OCI-LY7 (cell line): ENCODE data around the gene PCNT. TPM values are rescaled to one million over a fixed set of nuclear protein-coding genes. Genes with fewer than 3 reads are reported as not detected.

ENCODE experiments used
- BruUV-seq: library from RNA; stranded (reverse); fragments of 400-500 nt; replicated peaks from 2 replicates; lab custom pipeline; 2021; lab: Mats Ljungman, UMichigan
- CTCF ChIA-PET: fragments of 300-600 bp; sonication (Branson Sonifier 250); formaldehyde crosslinking; loops from one replicate; lab custom pipeline; 2022; ENCODE audit warnings: antibody characterized with exemption; ENCODE audit not compliant: unreplicated experiment; lab: Charles Lee
- POLR2A ChIA-PET: fragments of 300-600 bp; sonication (Branson Sonifier 250); formaldehyde crosslinking; loops from one replicate; lab custom pipeline; 2022; ENCODE audit warnings: antibody characterized with exemption; lab: Charles Lee
- DNase-seq: peaks from one replicate; pipeline ENCODE4 v3.0.0-alpha.2; 2015; ENCODE audit warnings: low spot score
- H2AFZ ChIP-seq: fragments of 200-600 bp; sonication (generic), shearing (Covaris generic); 2 replicates; pipeline ENCODE4 v1.6.1; 2014; ENCODE audit warnings: mild to moderate bottlenecking, antibody characterized with exemption, low read length, moderate library complexity
- H3K27ac ChIP-seq: fragments of 200-600 bp; sonication (generic); 2 replicates; pipeline ENCODE4 v1.5.1; 2014; ENCODE audit warnings: mixed run types, low read depth, mild to moderate bottlenecking, moderate library complexity, low read length, inconsistent platforms; ENCODE audit not compliant: poor library complexity, severe bottlenecking
- H3K36me3 ChIP-seq: fragments of 200-600 bp; sonication (generic); 2 replicates; pipeline ENCODE4 v1.6.1; 2014; ENCODE audit warnings: mild to moderate bottlenecking, antibody characterized with exemption, low read length, moderate library complexity, mixed read lengths; ENCODE audit not compliant: insufficient read depth
- H3K4me1 ChIP-seq: fragments of 200-600 bp; sonication (generic); 2 replicates; pipeline ENCODE4 v1.5.1; 2014; ENCODE audit warnings: mild to moderate bottlenecking, low read length; ENCODE audit not compliant: insufficient read depth, poor library complexity, severe bottlenecking
- H3K4me2 ChIP-seq: fragments of 200-600 bp; sonication (generic); 2 replicates; pipeline ENCODE4 v1.6.1; 2014; ENCODE audit warnings: mild to moderate bottlenecking, low read length
- H3K4me3 ChIP-seq: fragments of 200-600 bp; sonication (generic); 2 replicates; pipeline ENCODE4 v1.5.1; 2014; ENCODE audit warnings: mild to moderate bottlenecking, low read depth, low read length; ENCODE audit not compliant: poor library complexity, severe bottlenecking
- H3K79me2 ChIP-seq: fragments of 200-600 bp; sonication (generic); 2 replicates; pipeline ENCODE4 v1.6.1; 2016; ENCODE audit warnings: low read depth, mild to moderate bottlenecking, low read length, moderate library complexity, mixed read lengths; ENCODE audit not compliant: insufficient read depth
- H3K9me2 ChIP-seq: fragments of 200-600 bp; sonication (generic); 2 replicates; pipeline ENCODE4 v1.6.1; 2016; ENCODE audit warnings: mild to moderate bottlenecking, low read length, mixed read lengths; ENCODE audit not compliant: insufficient read depth
- H3K9me3 ChIP-seq: fragments of 200-600 bp; sonication (generic); 2 replicates; pipeline ENCODE4 v1.6.1; 2014; ENCODE audit warnings: mild to moderate bottlenecking, mixed run types, low read length, mixed read lengths
- H4K20me1 ChIP-seq: fragments of 200-600 bp; sonication (generic); 2 replicates; pipeline ENCODE4 v1.6.1; 2014; ENCODE audit warnings: mild to moderate bottlenecking, antibody characterized with exemption, low read length, moderate library complexity, mixed read lengths; ENCODE audit not compliant: insufficient read depth
- CTCF ChIP-seq: fragments of 200-600 bp; sonication (generic); conservative IDR thresholded peaks from 2 replicates; pipeline ENCODE4 v1.5.1; 2014; ENCODE audit warnings: mild to moderate bottlenecking, antibody characterized with exemption, low read length, moderate library complexity, mixed read lengths
- EZH2phosphoT487 ChIP-seq: fragments of 200-600 bp; sonication (generic); IDR thresholded peaks from 2 replicates; pipeline ENCODE4 v1.6.1; 2018; ENCODE audit warnings: low read depth, borderline replicate concordance, mild to moderate bottlenecking, mixed run types, antibody characterized with exemption, low read length, moderate library complexity, mixed read lengths
- intact Hi-C: fragments of 100-400 bp; cut with micrococcal nuclease; formaldehyde crosslinking; loops from one replicate; pipeline ENCODE4 v1.10.0; 2022; ENCODE audit not compliant: unreplicated experiment
- total RNA-seq, 2 experiments: library from RNA; depleted of rRNA in 1 of 2; stranded (reverse); fragments of >200 nt in 1 of 2; shearing (Covaris generic) in 1 of 2; gene quantifications; 2 replicates each; pipeline ENCODE4 v1.2.3, GENCODE V29; 2014 to 2022

The PCNT gene
- total RNA-seq, 2 experiments from 2014 or later = 48.4 to 84.1 TPM

- peaks cover 58% of the 10 kb centered on the region for H3K36me3 ChIP-seq
- no peak overlapping the region for H2AFZ ChIP-seq
- H3K27ac ChIP-seq = no peak overlapping the region
- DNase-seq = no peak
- no peak overlapping the region for H3K4me3 ChIP-seq
- BruUV-seq = no TSS peak
- ChIA-PET CTCF (no interaction called here), POLR2A (no interaction called here)
- H3K9me3 ChIP-seq = no peaks in the 10 kb centered on the region
- H3K4me1 ChIP-seq = peaks cover 19% of the 10 kb centered on the region
- H3K4me2 ChIP-seq = peak overlapping the region; percentile 79; the same call in 1 of the 2 replicates
- peaks cover 40% of the 10 kb centered on the region for H3K79me2 ChIP-seq
- no peaks in the 10 kb centered on the region for H3K9me2 ChIP-seq
- intact Hi-C loops = loop anchor here (5.0 kb wide), 1 partner anchor 102 kb away; no protein-coding TSS in a partner anchor
- H4K20me1 ChIP-seq = peaks cover 17% of the 10 kb centered on the region; the same call in 1 of the 2 replicates
- TF ChIP-seq EZH2phosphoT487 = no peak
- TF ChIP-seq CTCF = no peak
Observed at GRCh38 chr21:46455575-46456385, 131.8 kb downstream of the PCNT start.

- Histone ChIP-seq H3K36me3 (peaks cover 49% of the 10 kb centered on the region), H3K9me2 (no peaks in the 10 kb centered on the region), H3K79me2 (peaks cover 40% of the 10 kb centered on the region), H3K9me3 (no peaks in the 10 kb centered on the region), H3K27ac (no peak overlapping the region), H3K4me2 (peak overlapping the region; percentile 79), H3K4me3 (peak overlapping the region; percentile 89), H4K20me1 (peaks cover 17% of the 10 kb centered on the region; the same call in 1 of the 2 replicates), H2AFZ (no peak overlapping the region), H3K4me1 (peaks cover 19% of the 10 kb centered on the region)
- POLR2A ChIA-PET = no interaction called here
- intact Hi-C loops = loop anchor here (5.0 kb wide), 1 partner anchor 101 kb away; no protein-coding TSS in a partner anchor
- CTCF ChIA-PET = no interaction called here
- BruUV-seq = no TSS peak
- DNase-seq = no peak
- no peak for TF ChIP-seq EZH2phosphoT487
- no peak for TF ChIP-seq CTCF
Observed at GRCh38 chr21:46456750-46457149, 132.8 kb downstream of the PCNT start.
